Endothelial cell of hepatic sinusoid (primary cell): ENCODE data around the gene GABBR2.

Experiments used
- in situ Hi-C: cut with HindIII; loops from 2 replicates; pipeline ENCODE4 v1.10.0; 2017; ENCODE audit warnings: low sequenced_read_pairs

Gene GABBR2

DNA sequence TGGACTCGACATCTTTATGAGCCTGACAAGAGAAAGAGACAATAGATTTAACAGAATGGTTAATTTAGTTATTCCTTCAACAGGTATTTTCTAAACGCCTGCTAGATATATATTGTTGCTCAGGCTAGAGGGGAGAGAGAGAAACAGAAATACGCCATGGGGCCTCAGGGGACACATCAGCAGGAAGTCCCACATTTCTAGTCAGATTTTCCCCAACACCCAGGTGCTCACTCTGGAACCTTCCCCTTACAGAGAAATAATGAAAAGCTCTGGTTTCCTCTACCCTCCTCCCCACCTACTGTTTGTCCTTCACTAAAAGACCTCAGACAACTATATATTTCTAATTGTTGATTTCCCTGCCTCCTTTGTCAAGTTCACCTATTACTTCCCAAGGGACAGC lies 323.0 kb downstream of the GABBR2 start:
- in situ Hi-C loops = no loop called here

DNA sequence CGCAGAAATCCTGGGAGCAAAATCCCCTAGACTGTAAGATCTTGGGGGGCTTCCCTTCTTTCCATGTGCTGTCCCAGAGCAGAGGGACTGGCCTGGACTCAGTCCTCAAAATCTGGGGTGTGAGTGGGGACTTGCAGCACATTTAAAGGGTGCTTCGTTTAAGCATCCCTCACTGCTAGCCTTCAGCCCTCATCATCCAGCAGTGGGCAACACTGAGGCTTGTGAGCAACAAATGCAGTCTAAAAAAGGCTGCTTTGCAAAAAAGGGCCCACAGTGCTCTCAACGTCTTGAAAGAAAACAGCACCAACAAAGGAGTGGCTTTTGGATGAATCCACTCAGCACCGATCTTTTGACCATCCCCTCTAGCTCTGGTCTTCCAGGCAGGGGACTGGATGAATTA lies 325.0 kb downstream of the GABBR2 start:
- in situ Hi-C loops = no loop called here

DNA sequence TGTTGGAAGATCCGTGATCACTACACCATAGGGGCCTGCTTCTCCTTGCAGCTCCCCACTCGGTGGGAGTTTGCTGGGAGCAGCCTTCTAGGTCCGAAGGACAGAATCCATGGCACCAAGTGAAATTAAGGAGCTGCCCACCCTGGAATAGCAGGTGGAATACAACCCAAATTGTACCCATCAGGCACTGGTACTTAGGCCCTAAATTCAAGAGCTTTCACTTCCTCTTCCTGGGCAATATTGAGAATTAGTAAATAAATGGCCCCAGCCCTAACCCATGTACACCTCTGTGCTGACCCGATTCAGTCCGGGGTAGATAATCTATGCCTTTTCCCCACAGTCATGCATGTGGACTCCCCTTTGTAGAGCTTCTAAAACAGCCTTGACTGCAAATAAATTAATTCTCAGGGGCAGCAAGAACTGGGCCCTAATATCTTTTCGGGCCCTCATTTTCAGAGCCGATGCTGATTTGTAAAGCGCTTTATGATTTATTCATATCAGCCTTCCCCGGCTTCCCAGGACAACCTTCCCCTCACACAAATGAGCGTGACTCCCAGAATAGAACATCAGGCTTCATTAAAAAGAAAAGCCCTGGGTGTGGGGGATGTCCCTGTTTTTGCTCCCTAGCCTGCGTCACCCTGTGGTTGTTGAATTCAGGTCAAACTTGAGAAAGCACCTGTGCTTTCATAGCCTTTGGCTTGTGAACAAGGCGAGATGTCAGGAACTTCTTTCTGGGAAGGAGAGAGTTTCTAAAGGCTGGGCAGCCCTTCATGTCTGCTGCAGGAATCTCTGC lies 327.2 kb downstream of the GABBR2 start:
- in situ Hi-C loops = no loop called here

DNA sequence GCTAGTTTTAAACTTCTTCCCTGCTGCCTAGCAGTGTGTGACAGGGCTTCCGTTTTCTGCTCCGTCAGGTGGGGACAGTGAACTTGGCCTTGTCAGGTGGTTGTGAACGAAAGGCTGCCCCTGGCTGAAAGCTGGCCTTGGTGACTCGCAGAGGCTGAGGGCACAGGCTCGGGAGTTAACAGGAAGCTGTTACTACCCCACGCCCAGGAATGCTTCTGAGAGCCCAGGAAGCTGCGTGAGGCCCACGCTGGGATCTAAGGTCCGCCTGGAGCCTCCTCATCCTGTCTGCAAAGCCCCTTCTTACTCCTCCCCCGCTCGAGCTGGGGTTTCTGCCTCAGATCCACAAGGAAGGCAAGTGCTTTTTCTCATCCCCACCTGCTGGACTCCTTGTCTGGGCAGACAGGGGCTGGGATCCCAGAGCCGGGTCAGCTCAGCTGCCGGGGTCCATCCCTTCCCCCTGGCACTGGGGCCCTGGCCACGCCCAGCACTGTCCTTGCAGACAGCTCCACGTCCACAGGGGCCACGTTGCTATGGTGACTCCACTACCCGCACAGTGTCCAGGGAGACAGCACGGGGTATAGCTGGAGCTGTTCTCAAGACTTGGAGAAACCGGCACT lies 328.6 kb downstream of the GABBR2 start:
- in situ Hi-C loops = no loop called here

DNA sequence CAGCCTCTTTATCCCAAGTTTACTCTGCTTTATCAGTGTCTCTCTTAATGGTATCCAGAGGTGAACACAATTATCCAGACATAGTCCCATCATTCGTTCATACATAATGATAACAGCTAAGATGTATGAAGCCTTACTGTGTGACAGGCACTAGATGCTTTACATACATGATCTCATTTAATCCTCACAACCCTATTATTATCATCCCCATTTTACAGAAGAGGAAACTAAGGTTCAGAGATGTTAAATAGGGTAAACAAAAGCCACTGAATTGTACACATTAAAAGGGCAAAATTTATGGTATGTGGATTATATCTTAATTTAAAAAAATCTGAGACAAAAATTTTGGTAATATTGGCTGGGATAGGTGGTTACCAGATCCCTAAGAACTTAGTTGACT lies 329.2 kb downstream of the GABBR2 start:
- in situ Hi-C loops = no loop called here

DNA sequence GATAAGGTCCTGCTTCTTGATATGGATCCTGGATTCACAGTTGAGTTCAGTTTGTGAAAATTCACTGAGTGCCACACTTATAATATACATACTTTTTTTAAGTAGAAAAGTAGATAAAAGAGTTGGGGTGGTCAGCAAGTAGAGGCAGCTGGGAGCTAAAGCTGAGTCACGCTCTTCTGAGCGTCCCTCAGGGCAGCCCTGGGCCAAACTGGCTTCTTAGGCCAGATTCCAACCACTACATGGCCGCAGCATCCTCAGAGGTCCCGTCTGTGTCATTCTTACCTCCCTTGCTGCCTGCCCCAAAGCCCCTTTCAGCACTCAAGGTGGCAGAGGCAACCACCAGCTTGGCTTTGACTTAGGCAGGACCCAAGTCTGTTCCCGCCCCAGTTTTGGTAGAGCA lies 329.9 kb downstream of the GABBR2 start:
- in situ Hi-C loops = no loop called here

DNA sequence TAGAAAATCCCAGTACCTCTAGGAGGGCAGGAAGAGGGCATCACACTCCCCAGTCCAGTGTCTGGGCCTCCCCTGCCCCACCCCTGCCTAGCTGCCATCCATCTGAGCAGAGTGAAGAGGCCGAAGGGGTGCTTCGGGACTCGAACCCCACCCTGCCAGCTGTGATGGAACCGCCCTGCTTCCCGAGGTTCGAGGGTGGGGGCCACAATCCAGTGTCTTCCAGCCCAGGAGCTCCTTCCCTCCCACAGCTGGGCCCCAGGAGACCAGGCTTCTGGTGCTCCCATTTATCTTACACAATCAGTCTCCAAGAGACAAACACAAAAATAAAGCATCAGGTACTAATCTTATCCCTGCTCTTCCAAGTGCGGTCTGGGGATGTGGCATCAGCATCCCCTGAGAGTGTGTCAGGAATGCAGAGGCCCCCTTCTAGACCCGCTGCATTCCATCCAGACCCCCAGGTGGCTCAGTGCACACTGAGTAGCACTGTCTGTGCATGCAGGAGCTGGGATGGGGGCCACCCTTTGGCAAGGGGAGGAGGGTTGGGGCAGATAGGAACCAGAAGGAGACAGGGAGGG lies 330.4 kb downstream of the GABBR2 start:
- in situ Hi-C loops = no loop called here

DNA sequence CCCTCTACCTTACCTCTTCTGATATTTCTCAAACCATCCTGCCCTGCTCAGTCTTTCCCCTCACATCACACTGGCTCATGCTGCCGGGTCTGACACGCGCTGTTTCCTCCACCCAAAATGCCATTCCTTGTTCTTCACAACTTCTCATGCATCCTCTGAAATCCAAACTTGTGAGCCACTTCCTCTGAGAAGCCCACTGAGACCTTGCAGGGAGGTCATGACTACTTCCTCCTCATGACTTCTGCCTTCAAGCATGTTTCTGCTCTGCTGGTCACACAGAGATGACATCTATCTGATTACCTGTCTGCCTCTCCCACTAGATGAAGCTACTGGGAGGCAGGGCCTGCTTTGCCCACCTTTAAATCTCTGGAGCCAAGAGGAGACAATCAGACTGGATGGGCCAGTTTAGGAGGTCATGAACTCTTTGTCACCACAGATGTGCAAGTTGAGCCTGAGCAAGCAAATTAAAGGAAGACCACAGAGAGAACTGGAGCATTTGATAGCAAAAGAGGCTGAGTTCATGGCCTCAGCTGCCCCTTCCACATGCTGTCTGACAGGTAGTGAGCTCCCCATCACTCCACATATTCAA lies 333.5 kb downstream of the GABBR2 start:
- in situ Hi-C loops = no loop called here

DNA sequence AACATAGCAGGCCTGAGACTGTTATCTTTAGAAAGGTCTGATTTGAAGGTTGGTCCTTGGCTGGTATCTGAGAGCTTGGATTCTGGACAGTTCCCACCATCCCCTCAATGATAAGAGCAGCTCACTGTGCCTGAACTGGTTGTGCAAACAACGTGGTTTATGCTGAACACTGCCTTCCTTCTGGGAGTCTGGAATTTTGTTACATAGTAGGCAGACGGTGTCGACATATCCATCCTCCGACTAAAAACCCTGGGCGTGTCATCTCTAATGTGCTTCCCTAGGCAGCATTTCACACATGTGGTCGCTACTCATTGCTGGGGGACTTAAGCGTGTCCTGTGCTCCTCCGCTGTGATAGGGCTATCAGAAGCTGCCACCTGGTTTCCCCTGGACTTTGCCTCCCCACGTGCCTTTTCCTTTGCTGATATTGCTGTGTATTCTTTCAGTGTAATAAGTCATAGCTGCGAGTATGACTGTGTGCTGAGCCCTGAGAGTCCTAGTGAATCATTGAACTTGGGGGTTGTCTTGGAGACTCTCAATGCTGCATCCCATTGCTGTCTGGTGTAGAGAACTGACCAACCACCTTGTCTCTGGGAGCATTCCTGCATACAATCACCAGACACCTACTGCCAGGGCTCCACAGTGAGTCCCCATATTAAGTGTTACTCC lies 334.2 kb downstream of the GABBR2 start:
- in situ Hi-C loops = no loop called here

DNA sequence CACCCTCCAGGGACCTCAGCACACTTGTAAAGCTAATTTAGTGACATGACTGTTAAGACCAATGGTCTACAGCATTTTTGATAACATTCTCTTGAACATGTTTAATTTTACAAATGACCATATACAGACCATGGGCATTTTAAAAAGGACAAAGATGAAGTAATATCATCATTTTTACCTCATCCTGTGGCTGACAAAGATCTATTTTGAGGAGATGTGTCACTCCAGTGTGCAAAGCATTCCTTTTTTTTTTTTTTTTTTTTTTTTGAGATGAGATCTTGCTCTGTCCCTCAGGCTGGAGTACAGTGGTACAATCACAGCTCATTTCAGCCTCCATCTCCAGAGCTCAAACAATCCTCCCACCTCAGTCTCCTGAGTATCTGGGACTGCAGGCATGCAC lies 335.1 kb downstream of the GABBR2 start:
- in situ Hi-C loops = no loop called here

DNA sequence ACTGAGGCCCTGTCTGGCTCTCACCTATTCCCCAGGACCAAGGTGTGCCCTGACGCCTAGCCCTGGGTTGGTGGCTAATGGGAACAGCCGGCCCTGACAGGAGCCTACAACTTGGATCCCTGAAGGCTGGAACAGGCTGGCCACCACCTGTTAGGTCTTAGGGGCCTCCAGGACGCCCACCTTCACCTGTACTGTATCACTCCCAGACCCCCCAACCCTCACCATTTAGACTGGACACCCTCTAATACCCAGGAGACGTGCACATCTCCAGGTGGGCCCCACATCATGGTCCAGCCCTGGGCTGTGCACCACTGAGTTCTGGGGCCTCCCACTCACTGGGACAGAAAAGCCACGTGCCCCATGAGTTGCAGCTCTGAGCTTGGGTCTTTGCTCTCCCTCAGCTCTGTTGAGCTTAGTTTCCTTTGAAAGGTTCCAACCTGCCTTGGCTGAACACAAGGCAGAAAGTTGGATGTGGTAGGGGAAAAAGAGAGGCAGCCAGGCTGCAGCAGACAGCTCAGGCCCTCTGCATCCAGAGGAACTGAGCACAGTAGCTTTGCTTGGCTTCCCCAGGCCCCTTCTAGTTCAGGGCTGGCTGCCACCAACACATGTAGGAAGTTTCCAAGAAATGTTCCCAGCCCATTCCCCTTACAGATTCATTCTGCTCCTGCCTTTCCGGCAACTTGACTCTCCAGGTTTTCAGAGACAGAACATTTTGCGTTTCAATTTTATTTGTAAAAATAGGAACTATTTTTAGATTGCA lies 336.5 kb downstream of the GABBR2 start:
- in situ Hi-C loops = no loop called here

DNA sequence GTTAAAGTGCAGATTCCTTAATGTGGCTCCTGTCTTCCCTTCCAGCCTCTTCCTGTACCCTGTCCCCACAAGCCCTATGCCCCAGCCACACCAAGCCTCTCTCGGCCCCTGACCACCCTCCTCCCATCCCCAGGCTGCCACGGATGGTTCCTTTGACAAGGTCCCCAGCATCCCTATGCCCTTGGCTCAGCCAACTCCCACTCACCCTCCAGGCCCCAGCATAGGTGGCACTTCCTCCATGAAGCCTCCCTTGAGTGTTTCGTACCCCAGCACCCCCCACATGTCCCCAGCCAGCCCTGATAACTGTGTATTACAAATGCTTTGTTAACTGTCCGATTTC lies 337.8 kb downstream of the GABBR2 start:
- in situ Hi-C loops = no loop called here

DNA sequence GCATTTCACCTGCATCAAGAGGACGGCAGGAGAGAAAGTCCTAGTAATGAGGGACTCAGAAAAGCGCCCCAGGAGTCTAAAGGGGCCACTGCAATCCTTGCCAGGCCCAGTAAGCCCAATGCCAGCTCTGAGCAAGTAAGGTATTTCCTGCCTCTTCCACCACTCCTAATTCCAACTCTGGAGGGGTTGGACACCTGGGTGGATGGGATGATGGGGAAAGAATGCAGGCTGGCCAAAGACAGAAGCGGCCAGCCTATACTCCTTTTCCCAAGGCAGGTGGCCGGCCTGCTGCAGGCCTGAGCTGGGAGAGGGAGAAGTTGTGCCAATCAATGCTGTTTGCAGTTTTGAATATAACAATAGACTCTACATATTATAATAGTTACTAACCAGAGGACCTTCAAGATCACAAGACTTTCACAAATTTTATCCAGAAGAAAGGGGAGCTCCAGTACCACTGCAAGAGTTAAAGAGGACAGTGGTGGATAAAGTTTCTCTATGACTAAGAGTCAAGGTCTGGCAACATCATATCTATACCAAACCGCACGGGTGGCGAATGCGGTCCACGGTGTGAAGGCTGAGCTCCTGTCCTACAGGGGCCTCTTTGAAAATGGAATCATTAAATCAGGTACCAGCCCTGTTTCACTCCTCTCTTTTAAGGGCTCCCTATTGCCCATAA lies 338.3 kb downstream of the GABBR2 start:
- in situ Hi-C loops = no loop called here

DNA sequence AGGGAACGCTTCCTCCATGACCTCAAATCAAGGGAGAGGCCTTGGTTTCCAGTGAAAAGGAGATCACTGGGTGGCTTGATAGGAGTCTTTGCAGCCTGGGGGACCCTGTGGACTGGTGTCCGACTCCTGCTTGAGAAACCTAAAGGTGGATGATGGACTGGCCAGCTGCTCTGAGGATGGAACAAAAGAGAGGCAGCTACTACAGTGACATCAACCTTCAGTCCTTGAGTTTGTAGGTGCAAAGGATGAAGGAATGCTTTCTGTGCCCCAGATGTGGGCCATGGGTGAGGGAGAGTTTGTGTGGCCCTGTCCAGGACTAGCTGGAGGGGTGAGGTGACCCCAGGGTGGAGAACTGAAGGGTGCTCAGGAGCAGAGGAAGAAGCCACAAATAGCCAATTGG lies 338.8 kb downstream of the GABBR2 start:
- in situ Hi-C loops = no loop called here

DNA sequence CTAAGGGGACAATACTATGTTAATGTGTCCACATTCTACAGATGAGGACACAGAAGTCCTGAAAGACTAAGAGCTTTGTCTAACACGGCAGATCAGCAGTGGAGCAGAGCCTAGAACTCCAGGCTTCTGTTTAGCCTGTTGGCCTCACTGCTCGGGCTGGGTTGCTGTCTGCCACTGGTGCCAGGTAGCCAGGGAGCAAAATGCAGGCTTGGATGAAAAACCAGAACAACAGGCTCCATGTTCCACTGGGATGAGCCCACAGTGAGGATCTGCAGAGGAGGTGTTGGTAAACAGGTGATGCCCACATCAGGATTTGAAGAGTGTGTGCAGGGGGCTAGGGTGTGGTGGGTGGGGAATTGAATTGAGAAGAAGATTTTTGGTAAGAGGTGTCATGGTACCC lies 339.3 kb downstream of the GABBR2 start:
- in situ Hi-C loops = no loop called here

DNA sequence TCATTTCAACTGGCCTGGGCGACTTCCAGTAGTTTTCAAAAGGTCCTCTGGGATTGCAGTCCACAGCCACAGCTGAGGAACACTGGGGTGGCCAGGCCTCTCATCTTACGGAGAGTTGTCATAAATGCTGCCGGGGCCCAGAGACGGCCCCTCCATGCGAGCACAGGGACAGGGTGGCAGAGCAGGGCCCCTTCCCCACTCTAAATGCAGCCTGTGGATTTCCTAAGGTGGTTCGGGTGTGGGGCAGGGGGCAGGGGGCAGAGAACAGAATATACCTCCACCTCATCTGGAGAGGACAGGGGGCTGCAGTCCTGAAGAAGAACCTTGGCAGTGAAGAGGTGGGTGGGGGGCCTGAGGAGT lies 339.7 kb downstream of the GABBR2 start:
- in situ Hi-C loops = no loop called here

DNA sequence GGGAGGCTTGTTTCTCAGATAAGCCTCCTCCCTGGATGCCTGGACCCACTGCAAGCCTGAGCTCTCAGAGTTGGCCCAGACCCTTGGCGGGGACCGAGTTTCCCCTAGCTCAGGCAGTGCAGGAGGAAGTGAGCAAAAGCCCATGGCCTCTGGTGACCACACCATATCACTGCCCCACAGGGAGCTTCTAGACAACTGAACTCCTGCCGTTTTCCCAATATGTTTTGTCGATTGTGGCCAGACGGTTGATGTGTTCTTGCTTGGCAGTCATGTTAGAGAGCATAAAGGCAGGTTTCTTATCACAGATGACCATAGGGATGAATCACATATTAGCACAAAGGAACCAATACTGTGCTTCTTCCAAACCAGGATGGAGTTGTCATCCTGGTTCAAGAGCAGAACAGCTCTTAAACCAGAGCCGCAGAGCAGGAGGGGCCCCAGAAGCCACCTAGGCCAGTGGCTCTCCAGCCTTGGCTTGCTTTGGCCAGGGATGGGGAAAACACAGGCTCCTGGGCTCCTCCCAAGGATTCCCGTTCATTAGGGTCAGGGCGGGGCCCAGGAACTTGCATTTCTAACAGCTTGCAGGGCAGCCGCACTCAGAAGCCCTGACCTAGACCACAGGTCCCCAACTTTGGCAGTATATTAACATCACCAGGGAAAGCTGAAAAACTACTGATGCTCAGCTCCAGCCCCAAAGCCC lies 340.2 kb downstream of the GABBR2 start:
- in situ Hi-C loops = no loop called here

DNA sequence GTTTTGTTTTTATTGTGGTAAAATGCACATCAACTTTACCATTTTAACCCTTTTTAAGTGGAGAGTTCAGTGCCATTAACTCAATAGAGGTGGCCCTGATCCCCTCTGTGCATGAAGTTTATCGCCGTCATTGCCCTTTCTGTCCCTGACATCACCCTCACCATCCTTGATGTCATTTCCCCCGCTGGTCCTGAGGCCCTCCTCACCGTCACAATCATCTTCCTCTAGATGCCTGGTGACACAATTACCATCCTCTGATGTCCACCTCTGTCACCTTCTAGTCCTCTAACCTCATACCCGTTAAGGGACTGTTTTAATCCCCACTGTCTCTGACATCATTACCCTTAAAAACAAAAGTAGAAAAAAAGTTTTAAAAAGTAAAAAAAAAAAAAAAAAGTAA lies 340.8 kb downstream of the GABBR2 start:
- in situ Hi-C loops = no loop called here

DNA sequence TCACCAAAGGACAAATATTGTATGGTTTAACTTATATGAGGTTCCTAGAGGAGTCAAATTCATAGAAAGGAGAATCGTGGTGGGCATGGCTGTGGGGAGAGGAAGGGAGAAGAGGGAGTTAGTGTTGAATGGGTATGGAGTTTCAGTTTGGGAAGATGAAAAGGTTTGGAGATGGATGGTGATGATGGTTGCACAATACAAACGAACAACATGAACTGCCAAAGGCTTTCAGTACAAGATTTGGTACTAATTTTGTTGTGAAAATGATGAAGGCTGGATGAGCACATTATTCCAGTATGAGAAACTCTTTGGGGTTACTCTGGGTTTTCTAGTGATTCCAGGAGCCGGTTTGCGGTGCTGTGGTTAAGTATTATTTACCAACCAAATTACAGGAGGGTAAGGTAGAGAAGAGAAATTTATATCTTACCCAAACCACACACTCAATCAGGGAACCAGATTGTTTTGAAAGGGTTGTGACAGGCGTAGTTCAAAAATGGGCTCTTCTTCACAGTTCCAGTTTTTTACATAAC lies 341.3 kb downstream of the GABBR2 start:
- in situ Hi-C loops = no loop called here

DNA sequence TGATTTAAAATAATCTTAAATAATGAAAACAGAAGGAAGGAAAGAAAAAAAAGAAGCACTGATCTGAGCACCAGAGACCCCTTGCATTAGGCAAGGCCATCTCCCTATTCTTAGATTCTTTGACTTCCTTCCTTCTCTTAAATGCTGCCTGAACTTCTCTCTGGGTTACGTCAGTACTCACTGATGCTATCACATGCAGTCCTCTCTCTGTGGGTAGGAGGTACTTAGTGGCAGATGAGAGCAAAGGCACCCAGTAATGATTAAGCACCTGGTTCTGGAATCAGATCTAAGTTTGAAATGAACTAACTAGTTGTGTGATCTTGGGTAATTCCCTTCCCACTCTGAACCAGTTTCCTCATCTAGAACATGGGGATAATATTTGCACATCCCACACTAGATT lies 343.0 kb downstream of the GABBR2 start:
- in situ Hi-C loops = no loop called here
